A673 (cell line): ENCODE results near the gene TTC33.

Experiments
- EZH2 ChIP-seq: fragments of 200-600 bp; sonication (generic); IDR thresholded peaks from 2 replicates; pipeline ENCODE4 v1.6.1; 2017; ENCODE audit warnings: borderline replicate concordance, low read depth, mild to moderate bottlenecking, mixed read lengths, antibody characterized with exemption, low read length; ENCODE audit not compliant: poor library complexity, severe bottlenecking
- TF ChIP-seq, protein P1 (sequence below): fragments of 300-800, 200-600 bp; sonication (generic); conservative IDR thresholded peaks from 2 replicates; pipeline ENCODE4 v1.5.1; 2017; ENCODE audit warnings: low read depth, mild to moderate bottlenecking, antibody characterized with exemption, low read length, moderate library complexity, mixed read lengths

GRCh38 chr5:40791715-40792139 lies 36.0 kb upstream of the TTC33 start:
- TF ChIP-seq, protein P1, sequence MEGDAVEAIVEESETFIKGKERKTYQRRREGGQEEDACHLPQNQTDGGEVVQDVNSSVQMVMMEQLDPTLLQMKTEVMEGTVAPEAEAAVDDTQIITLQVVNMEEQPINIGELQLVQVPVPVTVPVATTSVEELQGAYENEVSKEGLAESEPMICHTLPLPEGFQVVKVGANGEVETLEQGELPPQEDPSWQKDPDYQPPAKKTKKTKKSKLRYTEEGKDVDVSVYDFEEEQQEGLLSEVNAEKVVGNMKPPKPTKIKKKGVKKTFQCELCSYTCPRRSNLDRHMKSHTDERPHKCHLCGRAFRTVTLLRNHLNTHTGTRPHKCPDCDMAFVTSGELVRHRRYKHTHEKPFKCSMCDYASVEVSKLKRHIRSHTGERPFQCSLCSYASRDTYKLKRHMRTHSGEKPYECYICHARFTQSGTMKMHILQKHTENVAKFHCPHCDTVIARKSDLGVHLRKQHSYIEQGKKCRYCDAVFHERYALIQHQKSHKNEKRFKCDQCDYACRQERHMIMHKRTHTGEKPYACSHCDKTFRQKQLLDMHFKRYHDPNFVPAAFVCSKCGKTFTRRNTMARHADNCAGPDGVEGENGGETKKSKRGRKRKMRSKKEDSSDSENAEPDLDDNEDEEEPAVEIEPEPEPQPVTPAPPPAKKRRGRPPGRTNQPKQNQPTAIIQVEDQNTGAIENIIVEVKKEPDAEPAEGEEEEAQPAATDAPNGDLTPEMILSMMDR = no peak
- no peak for TF ChIP-seq EZH2
